HL-60 (cell line): ENCODE data around the gene ALDH3A1.

Experiments
- DNase-seq, 2 experiments: peaks; one replicate each; pipeline ENCODE4 v3.0.0-alpha.2; 2010 to 2020; ENCODE audit warnings: low read depth in 1 of 2, low spot score in 1 of 2
- H3K27ac ChIP-seq: fragments of 250-450 bp; sonication (Bioruptor Pico); replicated peaks from 2 replicates; pipeline ENCODE4 v1.5.1; 2020; ENCODE audit warnings: mild to moderate bottlenecking, moderate library complexity
- H3K27me3 ChIP-seq: fragments of 250-450 bp; sonication (Bioruptor Pico); 2 replicates; pipeline ENCODE4 v1.5.1; 2021; ENCODE audit warnings: mild to moderate bottlenecking, moderate library complexity; ENCODE audit not compliant: insufficient read depth, poor library complexity, severe bottlenecking
- H3K4me3 ChIP-seq: replicated peaks from 2 replicates; pipeline ENCODE4 v1.5.1; 2011; ENCODE audit warnings: mild to moderate bottlenecking, control low read depth, low read length; ENCODE audit not compliant: insufficient read depth
- GABPA ChIP-seq: IDR thresholded peaks from 2 replicates; pipeline ENCODE4 v1.6.1; 2012; ENCODE audit warnings: low read depth
- POLR2AphosphoS5 ChIP-seq: IDR thresholded peaks from 2 replicates; pipeline ENCODE4 v1.6.1; 2012; ENCODE audit warnings: low read depth
- SPI1 ChIP-seq: IDR thresholded peaks from 2 replicates; pipeline ENCODE4 v1.6.1; 2012; ENCODE audit warnings: low read depth, mild to moderate bottlenecking, borderline replicate concordance
- TF ChIP-seq, protein P1 (sequence below): IDR thresholded peaks from 2 replicates; pipeline ENCODE4 v1.6.1; 2012; ENCODE audit warnings: low read depth; ENCODE audit not compliant: insufficient replicate concordance
- TF ChIP-seq, protein P2 (sequence below): IDR thresholded peaks from one replicate; pipeline ENCODE4 v1.5.1; 2011; ENCODE audit warnings: low read length, control low read depth, inconsistent platforms; ENCODE audit not compliant: insufficient read depth

The ALDH3A1 gene

DNA sequence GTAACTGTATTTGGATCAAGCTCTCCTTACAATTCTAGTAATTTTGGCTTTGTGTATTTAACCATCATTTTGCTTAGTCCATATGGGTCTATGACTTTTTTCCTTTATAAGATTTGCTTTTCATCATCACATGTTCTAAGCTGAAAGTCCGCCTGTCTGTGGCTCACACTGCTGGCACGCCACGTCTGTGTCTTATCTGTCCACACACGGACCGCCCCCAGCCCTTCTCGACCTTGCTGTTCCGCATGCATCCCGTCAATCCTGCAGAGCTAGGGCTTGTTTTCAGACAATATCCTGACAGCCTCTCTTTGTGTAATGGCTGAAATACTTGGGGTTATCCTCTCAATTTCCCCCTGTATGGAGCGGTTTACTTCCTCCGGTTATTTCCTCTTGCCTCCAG is 8.4 kb upstream of the ALDH3A1 start:
- H3K27me3 ChIP-seq: no peaks in the 10 kb centered on the region
- no peak overlapping the region for H3K4me3 ChIP-seq
- TF ChIP-seq POLR2AphosphoS5: no peak
- TF ChIP-seq, protein P1, sequence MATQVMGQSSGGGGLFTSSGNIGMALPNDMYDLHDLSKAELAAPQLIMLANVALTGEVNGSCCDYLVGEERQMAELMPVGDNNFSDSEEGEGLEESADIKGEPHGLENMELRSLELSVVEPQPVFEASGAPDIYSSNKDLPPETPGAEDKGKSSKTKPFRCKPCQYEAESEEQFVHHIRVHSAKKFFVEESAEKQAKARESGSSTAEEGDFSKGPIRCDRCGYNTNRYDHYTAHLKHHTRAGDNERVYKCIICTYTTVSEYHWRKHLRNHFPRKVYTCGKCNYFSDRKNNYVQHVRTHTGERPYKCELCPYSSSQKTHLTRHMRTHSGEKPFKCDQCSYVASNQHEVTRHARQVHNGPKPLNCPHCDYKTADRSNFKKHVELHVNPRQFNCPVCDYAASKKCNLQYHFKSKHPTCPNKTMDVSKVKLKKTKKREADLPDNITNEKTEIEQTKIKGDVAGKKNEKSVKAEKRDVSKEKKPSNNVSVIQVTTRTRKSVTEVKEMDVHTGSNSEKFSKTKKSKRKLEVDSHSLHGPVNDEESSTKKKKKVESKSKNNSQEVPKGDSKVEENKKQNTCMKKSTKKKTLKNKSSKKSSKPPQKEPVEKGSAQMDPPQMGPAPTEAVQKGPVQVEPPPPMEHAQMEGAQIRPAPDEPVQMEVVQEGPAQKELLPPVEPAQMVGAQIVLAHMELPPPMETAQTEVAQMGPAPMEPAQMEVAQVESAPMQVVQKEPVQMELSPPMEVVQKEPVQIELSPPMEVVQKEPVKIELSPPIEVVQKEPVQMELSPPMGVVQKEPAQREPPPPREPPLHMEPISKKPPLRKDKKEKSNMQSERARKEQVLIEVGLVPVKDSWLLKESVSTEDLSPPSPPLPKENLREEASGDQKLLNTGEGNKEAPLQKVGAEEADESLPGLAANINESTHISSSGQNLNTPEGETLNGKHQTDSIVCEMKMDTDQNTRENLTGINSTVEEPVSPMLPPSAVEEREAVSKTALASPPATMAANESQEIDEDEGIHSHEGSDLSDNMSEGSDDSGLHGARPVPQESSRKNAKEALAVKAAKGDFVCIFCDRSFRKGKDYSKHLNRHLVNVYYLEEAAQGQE: no peak
- no peak for TF ChIP-seq SPI1
- no peak for TF ChIP-seq GABPA
- TF ChIP-seq, protein P2, sequence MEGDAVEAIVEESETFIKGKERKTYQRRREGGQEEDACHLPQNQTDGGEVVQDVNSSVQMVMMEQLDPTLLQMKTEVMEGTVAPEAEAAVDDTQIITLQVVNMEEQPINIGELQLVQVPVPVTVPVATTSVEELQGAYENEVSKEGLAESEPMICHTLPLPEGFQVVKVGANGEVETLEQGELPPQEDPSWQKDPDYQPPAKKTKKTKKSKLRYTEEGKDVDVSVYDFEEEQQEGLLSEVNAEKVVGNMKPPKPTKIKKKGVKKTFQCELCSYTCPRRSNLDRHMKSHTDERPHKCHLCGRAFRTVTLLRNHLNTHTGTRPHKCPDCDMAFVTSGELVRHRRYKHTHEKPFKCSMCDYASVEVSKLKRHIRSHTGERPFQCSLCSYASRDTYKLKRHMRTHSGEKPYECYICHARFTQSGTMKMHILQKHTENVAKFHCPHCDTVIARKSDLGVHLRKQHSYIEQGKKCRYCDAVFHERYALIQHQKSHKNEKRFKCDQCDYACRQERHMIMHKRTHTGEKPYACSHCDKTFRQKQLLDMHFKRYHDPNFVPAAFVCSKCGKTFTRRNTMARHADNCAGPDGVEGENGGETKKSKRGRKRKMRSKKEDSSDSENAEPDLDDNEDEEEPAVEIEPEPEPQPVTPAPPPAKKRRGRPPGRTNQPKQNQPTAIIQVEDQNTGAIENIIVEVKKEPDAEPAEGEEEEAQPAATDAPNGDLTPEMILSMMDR: no peak
- no peak for DNase-seq
- H3K27ac ChIP-seq: no peak overlapping the region

DNA sequence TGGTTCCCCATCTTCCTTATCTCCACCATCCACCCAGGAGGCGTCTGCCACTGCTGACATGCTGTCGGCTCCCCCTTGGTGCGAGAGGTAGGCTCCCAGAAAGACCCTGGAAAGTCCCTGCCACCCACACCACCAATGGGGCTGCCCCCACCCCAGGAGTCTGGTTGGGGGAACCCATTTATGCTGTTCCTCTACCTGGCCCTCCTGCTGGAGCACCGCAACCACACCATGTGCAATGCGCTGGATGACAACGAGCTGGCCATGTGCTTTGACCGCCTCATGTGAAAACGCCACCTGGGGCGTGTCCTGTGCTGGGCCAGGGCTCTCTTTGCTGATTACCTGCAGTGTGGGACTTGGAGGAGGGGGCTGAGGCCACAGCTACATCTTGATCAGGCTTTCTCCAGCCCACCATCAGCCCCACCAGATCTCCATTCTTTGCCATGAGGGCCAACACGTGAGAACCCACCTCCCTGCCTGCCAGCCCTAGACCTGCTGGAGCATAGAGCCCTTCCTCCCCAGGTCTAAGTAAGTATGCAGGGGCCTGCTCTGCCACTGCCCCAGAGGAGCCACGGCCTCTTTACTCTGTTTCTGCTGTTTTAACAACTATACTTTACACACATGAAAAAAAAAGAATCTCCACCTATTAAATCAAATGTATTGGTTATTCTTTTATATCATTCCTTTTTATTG is 7.9 kb upstream of the ALDH3A1 start:
- Histone ChIP-seq H3K27ac (no peak overlapping the region), H3K27me3 (no peaks in the 10 kb centered on the region), H3K4me3 (no peak overlapping the region)
- TF ChIP-seq, protein P1: no peak
- TF ChIP-seq GABPA: no peak
- TF ChIP-seq, protein P2: no peak
- TF ChIP-seq SPI1: no peak
- no peak for TF ChIP-seq POLR2AphosphoS5
- DNase-seq: no peak

DNA sequence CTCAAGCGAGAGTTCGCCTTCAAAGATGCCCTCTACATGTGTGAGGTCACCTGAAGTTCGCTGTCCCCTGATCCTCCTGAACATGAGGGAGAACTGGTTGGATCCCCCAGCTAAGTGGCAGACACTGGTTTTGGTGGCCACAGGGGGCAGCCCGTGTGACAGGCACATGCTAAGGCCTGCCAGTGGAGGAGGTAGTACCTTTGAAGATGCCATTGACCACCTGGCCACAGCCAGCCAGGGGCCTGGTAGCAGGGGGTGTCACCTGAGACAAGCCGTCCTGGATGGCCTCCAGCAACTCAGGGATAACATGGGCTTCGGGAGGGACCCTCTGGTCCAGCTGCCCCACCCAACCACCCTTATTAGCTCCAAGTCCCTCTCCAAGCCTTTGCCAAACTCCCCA is 7.3 kb upstream of the ALDH3A1 start:
- H3K27ac ChIP-seq: no peak overlapping the region

More for the DNA sequence above, 7.3 kb upstream of the ALDH3A1 start:
- H3K4me3 ChIP-seq: no peak overlapping the region
- no peaks in the 10 kb centered on the region for H3K27me3 ChIP-seq
- TF ChIP-seq SPI1 (no peak), GABPA (no peak), POLR2AphosphoS5 (no peak)
- TF ChIP-seq, protein P1: no peak
- TF ChIP-seq, protein P2: no peak
- DNase-seq: no peak
